GM21529 (cell line): ENCODE data around the gene DHDH.
"Not testable (repeated sequence)": the region's sequence is repeated elsewhere in the genome, so short reads cannot be mapped to it uniquely, and the experiment has no call there.

Experiments
- ATAC-seq: cut with Tn5 transposase; IDR thresholded peaks from one replicate; pipeline ENCODE4 v1.9.1; 2021; ENCODE audit not compliant: unreplicated experiment

DHDH gene

DNA sequence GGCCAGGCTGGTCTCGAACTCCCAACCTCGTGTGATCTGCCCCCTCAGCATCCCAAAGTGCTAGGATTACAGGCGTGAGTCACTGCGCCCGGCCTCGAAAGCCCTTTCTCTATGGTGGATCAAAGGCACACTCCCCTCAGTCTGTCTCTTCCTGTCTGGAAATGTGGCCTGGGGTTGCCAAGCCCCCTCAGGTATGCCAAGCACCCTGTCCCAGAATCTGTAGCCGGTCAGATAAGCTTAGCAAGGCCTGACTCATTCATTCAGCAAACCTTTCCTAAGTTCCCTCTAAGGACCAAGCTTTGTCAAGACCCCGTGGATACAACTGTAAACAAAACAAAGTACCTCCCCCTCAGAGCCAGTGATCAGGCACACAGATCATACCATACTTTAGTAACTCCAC lies 19.3 kb upstream of the DHDH start:
- no peak for ATAC-seq

DNA sequence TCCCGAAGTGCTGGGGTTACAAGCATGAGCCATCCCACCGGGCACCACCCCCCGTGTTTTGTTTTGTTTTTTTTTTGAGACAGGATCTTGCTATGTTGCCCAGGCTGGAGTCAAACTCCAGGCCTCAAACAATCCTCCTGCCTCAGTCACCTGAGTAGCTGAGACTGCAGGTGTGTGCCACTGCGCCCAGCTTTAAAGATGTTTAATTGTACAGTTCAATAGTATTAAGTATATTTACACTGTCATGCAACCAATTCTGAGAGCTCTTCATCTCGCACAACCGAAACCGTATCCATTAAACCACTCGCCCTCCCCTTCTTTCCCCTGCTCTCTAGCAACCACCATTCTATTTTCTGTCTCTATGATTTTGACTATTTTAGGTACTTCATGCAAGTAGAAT lies 17.7 kb upstream of the DHDH start:
- ATAC-seq, result no peak

DNA sequence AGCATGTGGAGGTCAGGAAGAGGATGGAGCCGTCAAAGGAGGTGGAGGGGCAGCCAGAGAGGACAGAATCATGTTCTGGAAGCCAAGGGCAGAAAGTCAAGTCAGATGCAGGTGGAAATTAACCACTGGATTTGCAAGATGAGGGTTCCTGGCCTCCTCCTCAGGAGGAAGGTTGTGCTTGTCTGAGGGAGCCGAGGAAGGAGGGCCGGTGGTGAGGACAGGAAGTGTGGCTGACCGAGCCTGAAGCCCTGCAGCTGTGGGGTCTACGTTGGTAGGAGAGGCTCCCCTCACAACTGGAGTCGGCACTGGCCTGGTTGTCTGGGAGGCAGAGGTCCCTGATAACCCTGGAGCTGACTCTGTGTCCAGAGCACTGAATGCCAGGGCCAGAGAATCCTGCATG lies 15.4 kb upstream of the DHDH start:
- no peak for ATAC-seq

DNA sequence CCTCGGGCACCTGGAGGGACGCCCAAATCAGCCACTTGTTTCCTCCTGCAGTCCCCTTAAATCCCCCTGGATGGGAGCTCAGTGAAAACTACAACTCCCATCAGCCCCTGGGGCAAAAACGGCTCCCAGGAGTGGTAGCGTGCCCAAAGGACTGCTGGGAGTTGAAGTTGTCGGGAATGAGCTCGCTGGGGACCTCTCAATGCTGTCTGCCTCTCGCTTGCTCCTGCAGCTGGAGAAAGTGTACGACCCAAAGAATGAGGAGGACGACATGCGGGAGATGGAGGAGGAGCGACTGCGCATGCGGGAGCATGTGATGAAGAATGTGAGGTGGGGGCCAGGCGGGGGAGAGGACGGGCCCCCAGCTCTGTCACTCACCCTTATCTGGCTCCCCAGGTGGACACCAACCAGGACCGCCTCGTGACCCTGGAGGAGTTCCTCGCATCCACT lies 14.7 kb upstream of the DHDH start:
- no peak for ATAC-seq

DNA sequence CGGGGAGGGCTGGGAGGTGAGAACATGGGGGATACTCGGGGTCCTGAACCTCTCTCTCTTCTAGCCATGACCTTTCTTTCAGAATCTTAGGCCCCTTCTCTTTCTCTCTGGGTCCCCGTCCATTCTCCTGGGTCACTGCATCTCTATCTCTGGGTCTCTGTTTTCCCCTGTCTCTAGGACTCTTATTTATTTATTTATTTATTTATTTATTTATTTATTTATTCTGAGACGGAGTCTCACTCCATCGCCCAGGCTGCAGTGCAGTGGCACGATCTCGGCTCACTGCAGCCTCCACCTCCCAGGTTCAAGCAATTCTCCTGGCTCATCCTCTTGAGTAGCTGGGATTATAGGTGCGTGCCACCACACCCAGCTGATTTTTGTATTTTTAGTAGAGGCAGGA lies 14.2 kb upstream of the DHDH start:
- not testable (repeated sequence) for ATAC-seq

DNA sequence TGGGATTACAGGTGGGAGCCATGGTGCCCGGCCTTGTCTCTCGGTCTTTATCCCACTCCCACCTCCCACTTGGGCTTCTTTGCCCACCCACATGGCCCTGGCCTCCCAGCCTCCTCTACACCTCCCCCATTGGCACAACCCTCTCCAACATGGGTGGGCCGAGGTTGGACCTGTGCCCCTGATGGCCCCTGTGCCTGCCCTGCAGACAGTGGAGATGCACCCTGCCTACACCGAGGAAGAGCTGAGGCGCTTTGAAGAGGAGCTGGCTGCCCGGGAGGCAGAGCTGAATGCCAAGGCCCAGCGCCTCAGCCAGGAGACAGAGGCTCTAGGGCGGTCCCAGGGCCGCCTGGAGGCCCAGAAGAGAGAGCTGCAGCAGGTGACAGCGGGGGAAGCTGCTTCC lies 12.6 kb upstream of the DHDH start:
- ATAC-seq, result no peak

DNA sequence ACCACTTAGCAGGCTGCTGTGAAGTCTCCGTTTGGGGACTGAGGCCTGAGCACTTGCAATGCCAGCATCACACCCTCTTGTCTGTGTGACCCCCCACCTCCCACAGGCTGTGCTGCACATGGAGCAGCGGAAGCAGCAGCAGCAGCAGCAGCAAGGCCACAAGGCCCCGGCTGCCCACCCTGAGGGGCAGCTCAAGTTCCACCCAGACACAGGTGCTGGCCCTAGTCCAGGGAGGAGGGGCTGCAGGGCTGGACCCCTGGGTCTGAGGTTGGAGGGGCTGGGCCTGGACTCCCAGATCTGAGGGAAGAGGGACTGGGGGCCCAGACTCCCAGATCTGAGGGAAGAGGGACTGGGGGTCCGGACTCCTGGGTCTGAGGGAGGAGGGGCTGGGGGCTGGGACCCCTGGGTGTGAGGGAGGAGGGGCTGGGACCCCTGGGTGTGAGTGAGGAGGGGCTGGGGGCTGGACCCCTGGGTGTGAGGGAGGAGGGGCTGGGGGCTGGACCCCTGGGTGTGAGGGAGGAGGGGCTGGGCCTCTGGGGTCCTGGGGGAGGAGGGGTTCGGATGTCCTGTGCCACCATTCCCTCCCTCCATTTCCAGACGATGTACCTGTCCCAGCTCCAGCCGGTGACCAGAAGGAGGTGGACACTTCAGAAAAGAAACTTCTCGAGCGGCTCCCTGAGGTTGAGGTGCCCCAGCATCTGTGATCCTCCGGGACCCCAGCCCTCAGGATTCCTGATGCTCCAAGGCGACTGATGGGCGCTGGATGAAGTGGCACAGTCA lies 11.6 kb upstream of the DHDH start:
- ATAC-seq, result no peak

DNA sequence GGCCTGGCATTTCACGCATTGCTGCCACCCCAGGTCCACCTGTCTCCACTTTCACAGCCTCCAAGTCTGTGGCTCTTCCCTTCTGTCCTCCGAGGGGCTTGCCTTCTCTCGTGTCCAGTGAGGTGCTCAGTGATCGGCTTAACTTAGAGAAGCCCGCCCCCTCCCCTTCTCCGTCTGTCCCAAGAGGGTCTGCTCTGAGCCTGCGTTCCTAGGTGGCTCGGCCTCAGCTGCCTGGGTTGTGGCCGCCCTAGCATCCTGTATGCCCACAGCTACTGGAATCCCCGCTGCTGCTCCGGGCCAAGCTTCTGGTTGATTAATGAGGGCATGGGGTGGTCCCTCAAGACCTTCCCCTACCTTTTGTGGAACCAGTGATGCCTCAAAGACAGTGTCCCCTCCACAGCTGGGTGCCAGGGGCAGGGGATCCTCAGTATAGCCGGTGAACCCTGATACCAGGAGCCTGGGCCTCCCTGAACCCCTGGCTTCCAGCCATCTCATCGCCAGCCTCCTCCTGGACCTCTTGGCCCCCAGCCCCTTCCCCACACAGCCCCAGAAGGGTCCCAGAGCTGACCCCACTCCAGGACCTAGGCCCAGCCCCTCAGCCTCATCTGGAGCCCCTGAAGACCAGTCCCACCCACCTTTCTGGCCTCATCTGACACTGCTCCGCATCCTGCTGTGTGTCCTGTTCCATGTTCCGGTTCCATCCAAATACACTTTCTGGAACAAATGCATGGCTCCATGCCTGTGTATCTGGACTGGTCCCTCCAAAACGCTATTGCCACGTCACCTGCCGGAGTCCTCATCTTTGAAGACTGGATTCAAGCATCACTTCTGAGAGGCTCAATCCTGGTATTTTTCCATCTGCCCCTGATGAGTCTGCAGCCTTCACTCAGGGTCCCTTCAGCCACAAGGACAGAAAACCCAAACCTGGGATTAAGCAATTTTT lies 10.7 kb upstream of the DHDH start:
- ATAC-seq, result no peak

DNA sequence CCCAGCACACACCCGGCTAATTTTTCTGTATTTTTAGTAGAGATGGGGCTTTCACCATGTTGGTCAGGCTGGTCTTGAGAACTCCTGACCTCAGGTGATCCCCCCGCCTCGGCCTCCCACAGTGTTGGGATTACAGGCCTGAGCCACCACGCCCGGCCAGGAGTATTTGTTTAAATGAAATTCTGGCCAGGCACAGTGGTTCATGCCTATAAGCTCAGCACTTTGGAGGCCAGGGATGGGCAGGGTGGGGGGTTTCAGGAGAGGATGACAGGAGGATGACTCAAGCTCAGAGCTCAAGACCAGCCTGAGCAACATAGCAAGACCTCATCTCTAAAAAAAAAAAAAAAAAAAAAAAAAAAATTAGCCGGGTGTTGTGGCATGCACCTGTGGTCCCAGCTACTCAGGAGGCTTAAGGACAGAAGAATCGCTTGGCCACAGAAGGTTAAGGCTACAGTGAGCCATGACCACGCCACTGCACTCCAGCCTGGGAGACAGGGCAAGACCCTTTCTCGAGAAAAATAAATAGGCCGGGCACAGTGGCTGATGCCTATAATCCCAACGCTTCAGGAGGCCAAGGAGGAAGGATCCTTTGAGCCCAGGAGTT lies 8.2 kb upstream of the DHDH start:
- ATAC-seq, result no peak

DNA sequence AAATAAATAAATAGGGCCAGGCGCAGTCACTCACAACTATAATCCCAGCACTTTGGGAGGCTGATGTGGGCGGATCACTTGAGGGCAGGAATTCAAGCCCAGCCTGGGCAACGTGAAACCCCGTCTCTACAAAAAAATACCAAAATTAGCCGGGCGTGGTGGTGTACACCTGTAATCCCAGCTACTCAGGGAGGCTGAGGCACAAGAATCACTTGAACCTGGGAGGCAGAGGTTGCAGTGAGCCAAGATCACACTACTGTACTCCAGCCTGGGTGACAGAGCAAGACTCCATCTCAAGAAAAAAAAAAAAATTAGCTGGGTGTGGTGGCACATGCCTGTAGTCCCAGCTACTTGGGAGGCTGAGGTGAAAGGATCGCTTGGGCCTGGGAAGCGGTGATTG lies 7.6 kb upstream of the DHDH start:
- not testable (repeated sequence) for ATAC-seq

DNA sequence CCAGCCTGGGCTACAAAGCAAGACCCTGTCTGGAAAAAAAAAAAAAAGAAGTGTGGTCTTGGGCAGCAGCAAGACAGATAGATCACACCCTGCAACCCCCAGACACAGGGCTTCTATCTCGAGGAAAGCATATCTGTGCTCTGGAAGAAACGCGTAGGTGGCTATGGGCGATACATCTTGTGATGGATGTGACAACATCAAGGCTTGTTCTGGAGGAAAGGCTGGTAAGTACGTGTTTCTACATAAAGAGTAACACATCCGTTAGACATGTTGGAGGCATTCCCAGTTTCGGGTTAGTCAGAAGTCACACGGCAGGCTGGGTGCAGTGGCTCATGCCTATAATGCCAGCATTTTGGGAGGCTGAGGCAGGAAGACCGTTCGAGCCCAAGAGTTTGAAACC lies 6.6 kb upstream of the DHDH start:
- ATAC-seq, result no peak

DNA sequence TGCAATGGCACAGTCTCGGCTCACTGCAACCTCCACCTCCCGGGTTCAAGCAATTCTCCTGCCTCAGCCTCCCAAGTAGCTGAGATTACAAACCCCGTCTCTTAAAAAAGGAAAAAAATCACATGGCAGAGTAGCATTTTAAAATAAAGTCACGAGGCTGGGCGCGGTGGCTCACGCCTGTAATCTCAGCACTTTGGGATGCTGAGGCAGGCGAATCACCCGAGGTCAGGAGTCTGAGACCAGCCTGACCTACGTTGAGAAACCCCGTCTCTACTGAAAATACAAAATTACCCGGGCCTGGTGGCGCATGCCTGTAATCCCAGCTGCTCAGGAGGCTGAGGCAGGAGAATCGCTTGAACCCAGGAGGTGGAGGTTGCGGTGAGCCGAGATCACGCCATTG lies 5.8 kb upstream of the DHDH start:
- not testable (repeated sequence) for ATAC-seq

DNA sequence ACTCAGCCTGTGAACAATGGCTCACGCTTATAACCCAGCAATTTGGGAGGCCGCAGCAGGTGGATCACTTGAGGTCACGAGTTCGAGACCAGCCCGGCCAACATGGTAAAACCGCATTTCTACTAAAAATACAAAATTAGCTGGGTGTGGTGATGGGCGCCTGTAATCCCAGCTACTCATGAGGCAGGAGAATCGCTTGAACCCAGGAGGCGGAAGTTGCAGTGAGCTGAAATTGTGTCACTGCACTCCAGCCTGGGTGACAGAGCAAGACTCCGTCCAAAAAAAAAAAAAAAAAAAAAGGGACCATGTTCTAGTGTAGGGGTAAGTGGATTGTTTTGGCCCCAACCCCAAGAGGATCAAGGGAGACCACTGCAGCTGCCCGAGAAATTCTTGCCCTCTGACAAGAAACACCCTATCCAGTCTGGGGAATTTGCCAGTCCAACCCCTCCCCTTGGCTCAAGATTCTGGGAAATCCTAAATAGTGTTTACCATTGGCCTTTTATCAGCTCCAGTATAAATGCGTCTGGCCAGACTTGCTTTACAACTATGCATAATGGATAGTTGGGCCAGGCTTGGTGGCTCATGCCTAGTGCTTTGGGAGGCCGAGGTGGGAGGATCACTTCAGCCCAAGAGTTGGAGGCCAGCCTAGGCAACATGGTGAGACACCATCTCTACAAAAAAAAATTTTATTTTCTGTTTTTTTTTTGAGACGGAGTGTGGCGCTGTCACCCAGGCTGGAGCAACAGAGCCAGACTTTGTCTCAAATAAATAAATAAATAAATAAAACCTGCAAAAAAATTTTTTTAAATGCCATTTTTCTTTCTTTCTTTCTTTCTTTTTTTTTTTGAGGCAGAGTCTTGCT lies 5.1 kb upstream of the DHDH start:
- ATAC-seq, result no peak

DNA sequence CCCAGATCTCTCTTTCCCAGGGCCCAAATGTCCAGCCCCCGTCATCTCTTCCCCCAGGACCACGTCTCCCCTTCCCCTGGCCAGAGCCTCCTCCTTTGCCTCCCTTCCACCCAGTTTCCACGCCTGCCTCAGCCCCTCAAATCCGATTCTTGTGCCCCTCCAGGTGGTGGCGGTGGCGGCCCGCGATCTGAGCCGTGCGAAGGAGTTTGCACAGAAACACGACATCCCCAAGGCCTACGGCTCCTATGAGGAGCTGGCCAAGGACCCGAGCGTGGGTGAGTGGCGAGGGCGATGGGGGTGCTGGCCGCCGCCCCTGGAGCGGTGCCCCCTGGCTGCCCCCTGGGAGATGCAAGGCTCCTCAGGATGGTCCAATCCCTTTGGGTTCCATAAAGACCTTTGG lies 1.3 kb downstream of the DHDH start:
- no peak for ATAC-seq

DNA sequence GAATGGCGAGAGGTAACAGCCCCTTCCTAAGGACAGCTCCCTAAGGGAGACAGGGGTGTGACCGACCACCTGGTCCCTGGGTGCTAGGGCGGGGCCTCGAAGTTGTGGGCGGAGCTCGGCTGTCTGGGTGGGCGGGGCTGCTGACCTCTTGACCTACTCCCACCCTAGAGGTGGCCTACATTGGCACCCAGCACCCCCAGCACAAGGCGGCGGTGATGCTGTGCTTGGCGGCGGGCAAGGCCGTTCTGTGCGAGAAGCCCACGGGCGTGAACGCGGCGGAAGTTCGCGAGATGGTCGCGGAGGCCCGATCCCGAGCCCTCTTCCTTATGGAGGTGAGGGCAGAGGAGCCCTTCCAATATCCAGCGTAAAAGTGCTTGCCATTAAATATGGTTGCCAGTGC lies 2.4 kb downstream of the DHDH start:
- no peak for ATAC-seq

DNA sequence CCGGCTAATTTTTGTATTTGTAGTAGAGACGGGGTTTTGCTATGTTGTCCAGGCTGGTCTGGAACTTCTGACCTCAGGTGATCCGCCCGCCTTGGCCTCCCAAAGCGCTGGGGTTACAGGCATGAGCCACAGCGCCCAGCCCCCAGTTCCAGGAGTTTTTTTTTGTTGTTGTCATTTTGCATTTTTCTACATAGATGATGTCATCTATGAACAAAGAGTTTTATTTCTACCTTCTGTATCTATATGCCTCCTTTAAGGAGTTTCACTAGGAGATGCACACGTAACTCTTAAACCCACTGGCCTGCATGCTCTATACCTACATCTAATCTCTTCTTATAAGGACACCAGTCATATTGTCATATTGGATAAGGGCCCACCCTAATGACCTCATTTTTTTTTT lies 4.8 kb downstream of the DHDH start:
- ATAC-seq, result no peak

DNA sequence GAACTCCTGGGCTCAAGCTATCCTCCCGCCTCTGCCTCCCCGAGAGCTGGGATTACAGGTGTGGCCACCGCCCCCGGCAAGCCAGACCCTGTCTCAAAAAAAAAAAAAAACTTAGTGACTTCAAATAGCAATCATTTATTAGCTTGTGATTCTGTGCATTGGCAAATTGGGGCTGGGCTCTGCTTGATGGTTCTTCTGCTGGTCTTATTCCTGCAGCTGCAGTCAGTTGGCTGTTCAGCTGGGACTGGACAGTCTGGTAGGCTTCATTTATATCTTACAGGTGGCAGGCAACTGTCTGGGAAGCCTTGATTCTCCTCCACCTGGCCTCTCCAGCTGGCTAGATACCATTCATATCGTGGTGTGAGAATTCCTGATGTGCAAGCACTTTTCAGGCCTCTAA lies 7.4 kb downstream of the DHDH start:
- no peak for ATAC-seq

DNA sequence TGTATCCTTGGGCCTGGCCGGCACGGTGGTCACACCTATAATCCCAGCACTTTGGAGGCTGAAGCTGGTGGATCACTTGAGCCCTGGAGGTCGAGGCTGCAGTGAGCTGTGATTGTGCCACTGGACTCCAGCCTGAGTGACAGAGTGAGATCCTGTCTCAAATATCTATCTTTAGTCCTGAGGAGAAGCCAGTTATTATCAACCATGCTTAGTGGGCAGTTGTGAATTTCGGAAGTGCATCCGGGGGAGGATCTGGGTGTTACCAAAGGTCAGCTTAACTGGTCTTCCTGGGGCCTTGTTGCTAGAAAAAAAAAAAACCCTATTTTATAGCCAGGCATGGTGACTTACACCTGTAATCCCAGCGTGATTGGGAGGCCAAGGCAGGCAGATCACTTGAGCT lies 9.6 kb downstream of the DHDH start:
- ATAC-seq, result no peak

DNA sequence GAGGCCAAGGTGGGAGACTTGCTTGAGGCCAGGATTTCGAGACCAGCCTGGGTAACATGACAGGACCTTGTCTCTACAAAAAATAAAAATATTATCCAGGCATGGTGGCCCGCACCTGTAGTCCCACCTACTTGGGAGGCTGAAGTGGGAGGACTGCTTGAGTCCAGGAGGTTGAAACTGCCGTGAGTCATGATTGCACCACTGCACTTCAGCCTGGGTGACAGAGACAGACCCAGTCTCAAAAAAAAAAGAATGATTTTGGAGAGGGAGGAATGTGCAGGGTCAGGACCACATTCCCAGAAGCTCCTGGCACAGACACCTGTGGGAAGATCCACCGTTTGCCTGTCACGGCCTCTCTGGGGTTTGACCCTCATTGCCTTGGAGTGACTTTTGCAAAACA lies 11.9 kb downstream of the DHDH start:
- no peak for ATAC-seq

DNA sequence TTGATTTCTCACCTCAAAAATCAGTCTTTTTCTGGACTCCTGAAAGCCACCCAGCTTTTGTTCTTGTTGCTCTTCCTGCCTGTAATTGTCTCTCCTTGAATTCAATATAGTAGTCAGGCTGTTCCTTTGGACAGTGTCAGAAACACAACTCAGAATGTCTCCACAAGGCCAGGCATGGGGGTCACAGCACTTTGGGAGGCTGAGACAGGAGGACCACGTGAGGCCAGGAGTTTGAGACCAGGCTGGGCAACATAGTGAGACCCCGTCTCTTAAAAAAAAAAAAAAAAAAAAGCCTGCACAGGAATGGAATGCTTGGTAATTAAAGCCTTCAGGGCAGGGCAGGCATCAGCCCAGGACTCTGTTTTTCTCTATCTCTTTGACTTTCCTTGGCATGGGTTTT lies 12.3 kb downstream of the DHDH start:
- ATAC-seq, result no peak
